ENCODE measurements around the gene MORN3. TPM values are rescaled to one million over a fixed set of nuclear protein-coding genes. Genes with fewer than 3 reads are reported as not detected.

Gene MORN3
- polyA plus RNA-seq, 3 donors from 2014 or later = 1.4 to 3.4 (median 2.0) TPM

Other genes with a start within 250 kb of the MORN3 start
- gene KDM2B, start 88.6 kb downstream of the MORN3 start, polyA plus RNA-seq = 10 to 100 TPM in 2 of 3 donors, 1 to 10 TPM in 1; 9.6 to 17.0 (median 10.4) TPM
- 100 to 1,000 TPM; 145 to 216 (median 183) TPM for gene ORAI1, start 43.1 kb downstream of the MORN3 start, polyA plus RNA-seq
- gene TMEM120B, start 43.1 kb upstream of the MORN3 start, polyA plus RNA-seq = 1 to 10 TPM; 1.8 to 4.0 (median 3.1) TPM
- 100 to 1,000 TPM in 2 of 3 donors, 10 to 100 TPM in 1; 97.6 to 183 (median 128) TPM for gene RHOF, start 124.0 kb upstream of the MORN3 start, polyA plus RNA-seq
- 1 to 10 TPM in 1 of 3 donors, under 1 TPM in 1, not detected in 1; 0.56 to 2.3 TPM for gene SETD1B, start 134.4 kb upstream of the MORN3 start, polyA plus RNA-seq
- not detected for gene HPD, start 189.2 kb upstream of the MORN3 start, polyA plus RNA-seq
- gene PSMD9, start 219.1 kb upstream of the MORN3 start, polyA plus RNA-seq = 100 to 1,000 TPM in 1 of 3 donors, 10 to 100 TPM in 2; 92.9 to 120 (median 98.2) TPM
- gene CFAP251, start 248.9 kb upstream of the MORN3 start, polyA plus RNA-seq = under 1 TPM in 1 of 3 donors, not detected in 2; 0.04 TPM